GM19025 (cell line): ENCODE results near the gene OR5K3.

ENCODE experiments used
- ATAC-seq: cut with Tn5 transposase; IDR thresholded peaks from one replicate; pipeline ENCODE4 v1.9.1; 2021; ENCODE audit warnings: mild to moderate bottlenecking, low read depth, moderate library complexity; ENCODE audit not compliant: unreplicated experiment

The OR5K3 gene

DNA sequence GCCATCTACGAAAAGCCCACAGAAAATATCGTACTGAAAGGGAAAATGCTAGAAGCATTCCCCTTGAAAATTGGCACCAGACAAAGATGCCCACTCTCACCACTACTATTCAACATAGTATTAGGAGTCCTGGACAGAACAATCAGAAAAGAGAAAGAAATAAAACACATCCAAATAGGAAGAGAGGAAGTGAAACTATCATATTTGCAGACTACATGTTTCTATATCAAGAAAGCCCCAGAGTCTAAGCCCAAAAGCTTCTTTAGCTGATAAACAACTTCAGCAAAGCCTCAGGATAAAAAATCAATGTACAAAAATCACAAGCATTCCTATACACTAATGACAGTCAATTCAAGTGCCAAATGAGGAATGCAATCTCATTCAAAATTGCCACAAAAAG is 15.6 kb downstream of the OR5K3 start:
- ATAC-seq = no peak

DNA sequence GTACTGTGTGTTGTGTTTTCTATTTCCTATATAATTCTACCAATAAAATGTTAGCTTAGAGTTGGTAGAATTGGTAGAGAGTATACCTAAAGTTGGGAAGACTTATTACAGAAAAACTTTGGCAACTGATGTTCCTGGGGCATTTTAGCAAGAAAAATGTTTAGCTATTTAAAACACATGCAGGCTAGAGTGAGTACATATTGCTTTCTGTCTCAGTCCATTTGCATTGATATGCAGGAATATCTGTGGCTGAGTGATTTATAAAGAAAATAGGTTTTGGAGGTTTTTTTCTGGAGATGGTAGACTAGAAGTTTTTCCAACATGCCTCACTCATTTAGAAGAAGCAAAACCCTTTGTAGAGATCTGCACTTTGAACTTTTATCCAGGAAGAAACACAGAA is 42.1 kb downstream of the OR5K3 start:
- no peak for ATAC-seq

DNA sequence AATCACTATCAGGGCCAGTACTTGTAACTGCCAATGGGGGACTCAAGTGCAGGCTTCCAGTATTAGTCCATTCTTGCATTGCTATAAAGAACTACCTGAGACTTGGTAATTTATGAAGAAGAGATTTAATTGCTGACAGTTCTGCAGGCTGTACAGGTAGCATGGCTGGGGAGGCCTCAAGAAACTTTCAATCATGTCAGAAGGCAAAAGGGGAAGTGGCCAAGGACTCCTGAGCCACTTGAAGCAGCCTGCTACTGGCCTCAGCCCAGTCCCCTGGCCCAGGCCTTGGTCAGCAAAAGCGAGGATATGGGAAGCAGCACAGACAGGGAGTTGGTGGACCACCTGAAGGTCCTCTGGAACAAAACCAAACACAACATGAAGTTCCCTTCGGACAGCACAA is 43.3 kb downstream of the OR5K3 start:
- ATAC-seq = no peak

DNA sequence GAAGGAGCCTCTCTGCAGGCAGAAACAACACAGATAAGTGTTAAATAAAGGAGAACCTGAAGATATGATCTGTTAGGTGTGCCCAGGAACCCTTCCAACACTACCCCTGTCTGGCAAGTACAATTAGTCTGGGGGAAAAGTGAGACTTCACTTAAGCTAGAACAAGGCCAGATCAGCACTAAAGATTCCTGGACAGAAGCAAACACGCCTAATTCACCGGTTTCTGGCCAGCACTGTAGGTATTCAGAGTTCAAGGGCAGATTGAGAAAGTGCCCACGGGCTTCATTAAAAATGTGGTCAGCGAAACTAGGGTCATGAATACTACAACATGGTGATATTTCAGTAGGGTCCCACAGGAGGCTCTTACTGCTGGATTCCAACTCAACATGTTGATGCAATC is 43.9 kb downstream of the OR5K3 start:
- ATAC-seq = no peak

DNA sequence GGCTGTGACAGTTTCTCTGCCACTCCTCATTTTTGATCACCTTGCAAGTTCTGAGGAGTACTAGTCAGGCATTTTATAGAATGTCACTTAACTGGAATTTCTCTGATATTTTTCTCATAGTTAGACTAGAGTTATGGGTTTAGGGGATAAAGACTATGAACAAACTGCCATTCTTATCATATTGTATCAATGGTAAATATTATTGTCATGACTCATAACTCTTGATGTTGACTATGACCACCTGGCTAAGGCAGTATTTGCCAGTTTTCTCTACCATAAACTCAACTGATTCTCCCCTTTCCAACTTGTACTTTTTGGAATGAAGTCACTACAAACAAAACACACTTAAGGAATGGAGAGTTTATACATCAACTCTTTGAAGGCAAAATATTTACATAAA is 49.8 kb downstream of the OR5K3 start:
- no peak for ATAC-seq
